HCT116 (cell line): Measurements from ENCODE around the gene CEMIP2. TPM values are rescaled to one million over a fixed set of nuclear protein-coding genes. Genes with fewer than 3 reads are reported as not detected.

Source experiments
- ATAC-seq: fragments of 200-7000 bp; cut with Tn5 transposase; 2 replicates; pipeline ENCODE4 v1.9.1; 2020; ENCODE audit warnings: mild to moderate bottlenecking, moderate library complexity
- BruUV-seq: library from RNA; stranded (reverse); fragments of 400-500 nt; replicated peaks from 2 replicates; lab custom pipeline; 2021; lab: Mats Ljungman, UMichigan
- CTCF ChIA-PET: fragments of 300-600 bp; sonication (Branson Sonifier 250); formaldehyde crosslinking; loops from one replicate; lab custom pipeline; 2021; ENCODE audit warnings: antibody characterized with exemption; lab: Charles Lee
- POLR2A ChIA-PET: fragments of 300-600, 350-600 bp; sonication (Branson Sonifier 250); formaldehyde crosslinking; loops from one replicate; lab custom pipeline; 2021; ENCODE audit warnings: antibody characterized with exemption; lab: Charles Lee
- RAD21 ChIA-PET, 2 experiments: fragments of 300-600 bp; sonication (Branson Sonifier 250); formaldehyde crosslinking; loops; one replicate each; lab custom pipeline; 2023; ENCODE audit warnings: low total read pairs in 2 of 2; ENCODE audit not compliant: uncharacterized antibody in 2 of 2, unreplicated experiment in 2 of 2, low non-redundant PET in 1 of 2; lab: Charles Lee
- DNase-seq: peaks from one replicate; pipeline ENCODE4 v3.0.0-alpha.2; 2010; ENCODE audit warnings: low read depth, low spot score
- H2AFZ ChIP-seq: fragments of 200-600 bp; shearing (Covaris generic), sonication (generic); 2 replicates; pipeline ENCODE4 v1.6.1; 2017; ENCODE audit warnings: low read depth, mixed run types, mixed read lengths, antibody characterized with exemption, low read length; ENCODE audit not compliant: poor library complexity, severe bottlenecking
- H3K27ac ChIP-seq: 2 replicates; pipeline ENCODE4 v1.5.1; 2012; ENCODE audit warnings: low read depth, low read length
- H3K27me3 ChIP-seq: fragments of 200-600 bp; sonication (generic); 2 replicates; pipeline ENCODE4 v1.6.1; 2016; ENCODE audit warnings: mixed run types, low read length, mixed read lengths; ENCODE audit not compliant: insufficient read depth
- H3K36me3 ChIP-seq, 2 experiments: fragments of 200-500 bp in 1 of 2; fragments of 200-600 bp in 1 of 2; sonication (Bioruptor generic) in 1 of 2; sonication (generic) in 1 of 2; 2 replicates each; pipeline versions ENCODE4 v1.5.1 to v1.6.1; 2014 to 2016; ENCODE audit warnings: low read length in 2 of 2, inconsistent platforms in 1 of 2, mixed read lengths in 1 of 2, mixed run types in 1 of 2; ENCODE audit not compliant: insufficient read depth in 2 of 2, control insufficient read depth in 1 of 2
- H3K4me1 ChIP-seq, 2 experiments: fragments of 200-600 bp in 1 of 2; sonication (generic) in 1 of 2; 2 replicates each; pipeline versions ENCODE4 v1.5.1 to v1.6.1; 2012 to 2017; ENCODE audit warnings: low read length in 2 of 2, inconsistent platforms in 1 of 2, mild to moderate bottlenecking in 1 of 2, mixed read lengths in 1 of 2, mixed run types in 1 of 2, moderate library complexity in 1 of 2; ENCODE audit not compliant: insufficient read depth in 2 of 2, control insufficient read depth in 1 of 2
- H3K4me2 ChIP-seq: fragments of 200-600 bp; sonication (generic); 2 replicates; pipeline ENCODE4 v1.6.1; 2017; ENCODE audit warnings: mixed run types, low read length, mixed read lengths
- H3K4me3 ChIP-seq, 2 experiments: fragments of 200-600 bp in 1 of 2; sonication (generic) in 1 of 2; replicated peaks in 1 of 2; 2 replicates each; pipeline ENCODE4 v1.5.1; 2011 to 2016; ENCODE audit warnings: low read length in 2 of 2, control low read depth in 1 of 2, low read depth in 1 of 2, mild to moderate bottlenecking in 1 of 2, mixed read lengths in 1 of 2, mixed run types in 1 of 2
- H3K79me2 ChIP-seq: fragments of 200-600 bp; sonication (generic); 2 replicates; pipeline ENCODE4 v1.6.1; 2017; ENCODE audit warnings: mild to moderate bottlenecking, mixed run types, low read length, moderate library complexity, mixed read lengths; ENCODE audit not compliant: insufficient read depth
- H3K9ac ChIP-seq: fragments of 200-600 bp; sonication (generic); 2 replicates; pipeline ENCODE4 v1.6.1; 2016; ENCODE audit warnings: low read length, mixed read lengths
- H3K9me2 ChIP-seq: fragments of 200-600 bp; sonication (generic), shearing (Covaris generic); 2 replicates; pipeline ENCODE4 v1.6.1; 2017; ENCODE audit warnings: mixed run types, mild to moderate bottlenecking, moderate library complexity; ENCODE audit not compliant: insufficient read depth
- H3K9me3 ChIP-seq, 2 experiments: fragments of 200-500 bp in 1 of 2; fragments of 200-600 bp in 1 of 2; sonication (Bioruptor generic) in 1 of 2; sonication (generic) in 1 of 2; 2 replicates each; pipeline ENCODE4 v1.6.1; 2014 to 2017; ENCODE audit warnings: low read length in 2 of 2, mixed read lengths in 2 of 2, inconsistent platforms in 1 of 2, low read depth in 1 of 2, mild to moderate bottlenecking in 1 of 2, mixed run types in 1 of 2, moderate library complexity in 1 of 2; ENCODE audit not compliant: control insufficient read depth in 1 of 2, insufficient read depth in 1 of 2
- H4K20me1 ChIP-seq: fragments of 200-600 bp; sonication (generic), shearing (Covaris generic); 2 replicates; pipeline ENCODE4 v1.6.1; 2017; ENCODE audit warnings: mixed run types, mild to moderate bottlenecking, moderate library complexity; ENCODE audit not compliant: insufficient read depth
- CBX3 ChIP-seq: IDR thresholded peaks from 2 replicates; pipeline ENCODE4 v1.6.1; 2012; ENCODE audit warnings: low read depth
- CEBPB ChIP-seq: IDR thresholded peaks from 2 replicates; pipeline ENCODE4 v1.6.1; 2012; ENCODE audit warnings: low read depth
- EGR1 ChIP-seq: IDR thresholded peaks from 2 replicates; pipeline ENCODE4 v1.6.1; 2012; ENCODE audit warnings: low read depth
- ELF1 ChIP-seq: IDR thresholded peaks from 2 replicates; pipeline ENCODE4 v1.6.1; 2012; ENCODE audit warnings: low read depth, borderline replicate concordance
- EZH2 ChIP-seq: fragments of 200-600 bp; sonication (generic); IDR thresholded peaks from 2 replicates; pipeline ENCODE4 v1.6.1; 2017; ENCODE audit warnings: antibody characterized with exemption, mixed run types
- FOSL1 ChIP-seq: IDR thresholded peaks from 2 replicates; pipeline ENCODE4 v1.6.1; 2012; ENCODE audit warnings: low read depth
- JUND ChIP-seq: IDR thresholded peaks from 2 replicates; pipeline ENCODE4 v1.6.1; 2012
- POLR2A ChIP-seq: IDR thresholded peaks from 2 replicates; pipeline ENCODE4 v1.7.0; 2011; ENCODE audit warnings: borderline replicate concordance; ENCODE audit not compliant: insufficient read depth, insufficient read length; ENCODE audit errors: extremely low read depth
- RAD21 ChIP-seq: IDR thresholded peaks from 2 replicates; pipeline ENCODE4 v1.6.1; 2012; ENCODE audit warnings: low read depth, mild to moderate bottlenecking
- SP1 ChIP-seq: IDR thresholded peaks from 2 replicates; pipeline ENCODE4 v1.6.1; 2012; ENCODE audit warnings: low read depth
- TCF7L2 ChIP-seq: IDR thresholded peaks from 2 replicates; pipeline ENCODE4 v1.7.0; 2011; ENCODE audit warnings: borderline replicate concordance, inconsistent platforms; ENCODE audit not compliant: insufficient read depth, insufficient read length; ENCODE audit errors: extremely low read depth
- YY1 ChIP-seq: IDR thresholded peaks from 2 replicates; pipeline ENCODE4 v1.6.1; 2011; ENCODE audit warnings: low read length, low read depth, moderate library complexity, mild to moderate bottlenecking; ENCODE audit not compliant: insufficient replicate concordance; ENCODE audit errors: extremely low read depth
- ZBTB33 ChIP-seq: IDR thresholded peaks from 2 replicates; pipeline ENCODE4 v1.6.1; 2011; ENCODE audit warnings: mild to moderate bottlenecking, low read length, moderate library complexity; ENCODE audit not compliant: insufficient replicate concordance; ENCODE audit errors: extremely low read depth
- ZFX ChIP-seq: fragments of 450-650 bp; IDR thresholded peaks from 2 replicates; pipeline ENCODE4 v1.6.1; 2017
- intact Hi-C: fragments of 100-400 bp; cut with micrococcal nuclease; formaldehyde crosslinking; loops from 2 replicates; pipeline ENCODE4 v1.10.0; 2022
- total RNA-seq: library from RNA; stranded (reverse); gene quantifications from one replicate; pipeline ENCODE4 v1.2.1, GENCODE V29; 2021; ENCODE audit not compliant: unreplicated experiment

CEMIP2 gene
- total RNA-seq, 1 experiment from 2014 or later = 14.3 TPM

- Histone ChIP-seq H4K20me1 (no peaks in the 10 kb centered on the region), H3K4me3 (no peak overlapping the region), H3K4me2 (no peak overlapping the region), H3K79me2 (no peaks in the 10 kb centered on the region), H2AFZ (no peak overlapping the region), H3K27me3 (no peaks in the 10 kb centered on the region), H3K9me2 (no peaks in the 10 kb centered on the region), H3K9ac (no peak overlapping the region), H3K27ac (no peak overlapping the region), H3K4me1 (no peaks in the 10 kb centered on the region), H3K36me3 (no peaks in the 10 kb centered on the region), H3K9me3 (no peaks in the 10 kb centered on the region)
- intact Hi-C loops = loop anchor here (10.0 kb wide), 1 partner anchor 95 kb away; no protein-coding TSS in a partner anchor
- DNase-seq (no peak), ATAC-seq (no peak)
- BruUV-seq = no TSS peak
- ChIA-PET CTCF (no interaction called here), RAD21 (no interaction called here), POLR2A (no interaction called here)
- no peak for TF ChIP-seq ZFX
- TF ChIP-seq YY1 = no peak
- no peak for TF ChIP-seq RAD21
- no peak for TF ChIP-seq CBX3
- TF ChIP-seq ZBTB33 = no peak
- no peak for TF ChIP-seq ELF1
- TF ChIP-seq JUND = no peak
- TF ChIP-seq POLR2A = no peak
- no peak for TF ChIP-seq EGR1
- no peak for TF ChIP-seq SP1
- no peak for TF ChIP-seq CEBPB
- TF ChIP-seq TCF7L2 = no peak
- no peak for TF ChIP-seq EZH2
- TF ChIP-seq FOSL1 = no peak
These were observed 48.8 kb downstream of the CEMIP2 start for GRCh38 chr9:71719562-71719961.
